Measurements from ENCODE around the gene IGFN1. TPM values are rescaled to one million over a fixed set of nuclear protein-coding genes. Genes with fewer than 3 reads are reported as not detected.

The IGFN1 gene
- polyA plus RNA-seq, 1 of the 3 experiments (the other 2 are of a cell fraction): 0.18 TPM

- H3K27me3 ChIP-seq (ENCODE audit: insufficient read depth): no peaks in the 10 kb centered on the region
- no peaks in the 10 kb centered on the region for H3K9me3 ChIP-seq
- no peaks in the 10 kb centered on the region for H3K79me2 ChIP-seq (ENCODE audit: insufficient read depth)
- H3K27ac ChIP-seq (ENCODE audit: low read depth in 2 of 2, low read length in 1 of 2): no peak overlapping the region
- peaks cover 42 to 51% of the 10 kb centered on the region in 2 experiments for H3K4me1 ChIP-seq (ENCODE audit: control insufficient read depth in 1 of 2, insufficient read depth in 2 of 2, low read depth in 1 of 2, low read length in 1 of 2)
- H3K4me3 ChIP-seq (ENCODE audit: low read depth in 2 of 2, low read length in 1 of 2): no peak overlapping the region
- CTCF ChIA-PET: interaction anchor here (1.2 to 1.8 kb wide), 2 partner anchors 17 to 91 kb away, joined by 3 to 7 read pairs; no protein-coding TSS in a partner anchor
- no peak for TF ChIP-seq EP300 (IDR thresholded peaks at IDR 0.05; ENCODE audit: borderline replicate concordance in 1 of 2, low read depth in 1 of 2, low read length in 1 of 2)
- TF ChIP-seq TCF12 (IDR thresholded peaks at IDR 0.05): no peak
- TF ChIP-seq SMC3 (IDR thresholded peaks at IDR 0.05; ENCODE audit: low read depth, low read length): no peak
- TF ChIP-seq SIN3A (IDR thresholded peaks at IDR 0.05; ENCODE audit: borderline replicate concordance, low read depth, low read length): no peak
- TF ChIP-seq, protein P1, sequence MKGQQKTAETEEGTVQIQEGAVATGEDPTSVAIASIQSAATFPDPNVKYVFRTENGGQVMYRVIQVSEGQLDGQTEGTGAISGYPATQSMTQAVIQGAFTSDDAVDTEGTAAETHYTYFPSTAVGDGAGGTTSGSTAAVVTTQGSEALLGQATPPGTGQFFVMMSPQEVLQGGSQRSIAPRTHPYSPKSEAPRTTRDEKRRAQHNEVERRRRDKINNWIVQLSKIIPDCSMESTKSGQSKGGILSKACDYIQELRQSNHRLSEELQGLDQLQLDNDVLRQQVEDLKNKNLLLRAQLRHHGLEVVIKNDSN (IDR thresholded peaks at IDR 0.05; ENCODE audit: borderline replicate concordance, low read depth): no peak
- no peak for TF ChIP-seq GATA2 (CRISPR knock-in tag; IDR thresholded peaks at IDR 0.05)
- no peak for TF ChIP-seq NFIC (IDR thresholded peaks at IDR 0.05; ENCODE audit: borderline replicate concordance)
- TF ChIP-seq IRF3 (IDR thresholded peaks at IDR 0.05; ENCODE audit: low read depth, low read length): no peak
- TF ChIP-seq TAF1 (IDR thresholded peaks at IDR 0.05; ENCODE audit: borderline replicate concordance, low read depth, low read length): no peak
- no peak for TF ChIP-seq CTCF (IDR thresholded peaks at IDR 0.05)
- TF ChIP-seq RCOR1 (IDR thresholded peaks at IDR 0.05; ENCODE audit: low read length): no peak
- WGBS (ENCODE audit: low lambda C conversion rate): 77% methylated on average over 4 of the region's 6 CpGs
- no peak overlapping the region for H2AFZ ChIP-seq (ENCODE audit: low read depth)
- H3K36me3 ChIP-seq (replicated peaks in 1 of 2; ENCODE audit: control insufficient read depth in 1 of 2, insufficient read depth in 2 of 2, low read length in 1 of 2): no peaks in the 10 kb centered on the region
- POLR2A ChIA-PET: no interaction called here
- no peak for DNase-seq
- no peak overlapping the region for H3K9ac ChIP-seq
- no peak overlapping the region for H3K4me2 ChIP-seq
- no peaks in the 10 kb centered on the region for H3K9me2 ChIP-seq
- H3F3A ChIP-seq (replicated peaks; ENCODE audit: insufficient read depth): peaks cover 32% of the 10 kb centered on the region
- H4K20me1 ChIP-seq (ENCODE audit: insufficient read depth): no peaks in the 10 kb centered on the region
Observed at GRCh38 chr1:201270616-201271390, 80.2 kb downstream of the IGFN1 start.

DNA sequence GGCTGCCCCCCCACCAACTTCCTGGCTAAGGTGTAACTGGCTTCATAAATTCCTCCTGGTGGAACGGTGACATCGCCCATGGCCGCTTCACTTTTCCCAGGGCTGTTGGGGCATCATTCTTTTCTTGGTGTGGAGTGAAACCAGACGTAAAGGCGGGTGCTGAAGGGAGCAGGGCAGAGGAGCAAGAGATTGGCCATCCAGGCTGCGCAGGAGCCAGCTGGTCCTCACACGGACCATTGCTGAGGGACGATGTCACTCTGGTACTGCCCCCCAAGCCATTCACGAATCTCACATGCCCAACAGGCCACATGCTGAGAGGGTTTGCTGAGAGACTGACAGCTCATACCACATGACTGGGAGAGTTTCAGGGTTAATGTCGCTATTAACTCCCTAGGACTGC, 82.2 kb downstream of the IGFN1 start:
- Histone ChIP-seq H3K27me3 (ENCODE audit: insufficient read depth) (no peaks in the 10 kb centered on the region), H3K79me2 (ENCODE audit: insufficient read depth) (no peaks in the 10 kb centered on the region), H3K9me3 (no peaks in the 10 kb centered on the region), H2AFZ (ENCODE audit: low read depth) (no peak overlapping the region), H3F3A (replicated peaks; ENCODE audit: insufficient read depth) (peaks cover 16% of the 10 kb centered on the region), H3K9me2 (no peaks in the 10 kb centered on the region), H3K4me1 (ENCODE audit: control insufficient read depth in 1 of 2, insufficient read depth in 2 of 2, low read depth in 1 of 2, low read length in 1 of 2) (peaks cover 31 to 37% of the 10 kb centered on the region in 2 experiments), H3K4me2 (no peak overlapping the region), H3K36me3 (replicated peaks in 1 of 2; ENCODE audit: control insufficient read depth in 1 of 2, insufficient read depth in 2 of 2, low read length in 1 of 2) (no peaks in the 10 kb centered on the region), H4K20me1 (ENCODE audit: insufficient read depth) (no peaks in the 10 kb centered on the region), H3K4me3 (ENCODE audit: low read depth in 2 of 2, low read length in 1 of 2) (no peak overlapping the region), H3K27ac (ENCODE audit: low read depth in 2 of 2, low read length in 1 of 2) (no peak overlapping the region), H3K9ac (no peak overlapping the region)
- CTCF ChIA-PET: interaction anchor here (1.7 kb wide), 1 partner anchor 11 kb away, joined by 3 read pairs; no protein-coding TSS in a partner anchor
- no peak for DNase-seq
- POLR2A ChIA-PET: no interaction called here
- 93% methylated on average over 10 of the region's 10 CpGs for WGBS (ENCODE audit: low lambda C conversion rate)
- TF ChIP-seq MEF2A (IDR thresholded peaks at IDR 0.05; ENCODE audit: borderline replicate concordance, low read depth): no peak
- TF ChIP-seq RAD21 (IDR thresholded peaks at IDR 0.05; ENCODE audit: low read length): no peak
- no peak for TF ChIP-seq PBX3 (IDR thresholded peaks at IDR 0.05)
- TF ChIP-seq RXRA (IDR thresholded peaks at IDR 0.05; ENCODE audit: borderline replicate concordance, low read depth): no peak
- no peak for TF ChIP-seq REST (IDR thresholded peaks at IDR 0.05; ENCODE audit: low read depth, low read length)
- no peak for TF ChIP-seq IRF3 (IDR thresholded peaks at IDR 0.05; ENCODE audit: low read depth, low read length)
- TF ChIP-seq YY1 (IDR thresholded peaks at IDR 0.05; ENCODE audit: low read depth): no peak
